ENCODE results near the gene GMIP.
A peak's percentile ranks its signal among the peaks of the same experiment; 100 is the strongest.
"Not testable (repeated sequence)": the region's sequence is repeated elsewhere in the genome, so short reads cannot be mapped to it uniquely, and the experiment has no call there.

GMIP gene

DNA sequence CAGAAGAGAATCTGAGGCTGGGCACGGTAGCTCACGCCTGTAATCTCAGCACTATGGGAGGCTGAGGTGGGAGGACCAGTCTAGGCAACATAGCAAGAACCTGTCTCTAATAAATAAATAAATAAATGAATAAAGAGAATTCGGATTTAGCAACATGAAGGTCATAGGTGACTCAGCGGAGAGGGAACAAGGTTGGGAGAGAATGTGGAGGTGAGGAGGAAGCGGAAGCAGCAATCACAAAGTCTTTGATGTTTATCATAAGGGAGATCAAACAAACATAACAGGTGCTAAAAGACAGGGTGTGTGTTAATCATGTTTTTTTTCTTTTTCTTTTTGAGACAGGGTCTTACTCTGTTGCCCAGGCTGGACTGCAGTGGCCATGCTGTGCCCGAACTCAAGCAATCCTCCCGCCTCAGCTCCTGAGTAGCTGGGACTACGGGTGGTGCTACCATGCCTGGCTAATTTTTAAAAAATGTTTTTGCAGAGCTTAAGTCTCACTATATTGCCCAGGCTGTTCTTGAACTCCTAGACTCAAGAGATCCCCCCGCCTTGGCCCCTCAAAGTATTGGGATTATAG is 41.2 kb downstream of the GMIP start:
- no peak for DNase-seq

DNA sequence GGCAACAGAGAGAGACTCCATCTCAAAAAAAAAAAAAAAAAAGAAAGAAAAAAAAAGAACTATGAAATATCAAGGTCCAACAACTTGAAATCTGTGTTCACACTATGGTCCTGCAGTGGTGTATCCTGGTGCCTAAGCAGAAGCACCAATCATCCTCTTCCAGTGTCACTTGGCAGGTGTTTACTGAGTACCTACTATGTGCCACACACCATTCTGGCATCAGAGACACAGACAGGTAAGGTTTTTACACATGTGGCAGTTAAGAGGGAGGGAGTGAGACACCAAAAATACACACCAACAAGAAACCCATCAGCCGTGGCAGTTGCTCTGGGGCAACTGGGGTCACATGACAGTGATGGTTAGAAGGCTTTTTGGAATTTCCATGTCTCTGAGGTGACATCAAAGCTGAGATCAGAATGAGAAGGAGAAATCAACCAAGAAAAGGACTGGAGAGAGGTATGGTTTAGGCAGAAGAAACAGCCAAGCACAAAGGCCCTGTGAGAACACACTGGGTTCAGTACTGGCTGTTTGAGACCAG is 42.6 kb downstream of the GMIP start:
- DNase-seq, result no peak

DNA sequence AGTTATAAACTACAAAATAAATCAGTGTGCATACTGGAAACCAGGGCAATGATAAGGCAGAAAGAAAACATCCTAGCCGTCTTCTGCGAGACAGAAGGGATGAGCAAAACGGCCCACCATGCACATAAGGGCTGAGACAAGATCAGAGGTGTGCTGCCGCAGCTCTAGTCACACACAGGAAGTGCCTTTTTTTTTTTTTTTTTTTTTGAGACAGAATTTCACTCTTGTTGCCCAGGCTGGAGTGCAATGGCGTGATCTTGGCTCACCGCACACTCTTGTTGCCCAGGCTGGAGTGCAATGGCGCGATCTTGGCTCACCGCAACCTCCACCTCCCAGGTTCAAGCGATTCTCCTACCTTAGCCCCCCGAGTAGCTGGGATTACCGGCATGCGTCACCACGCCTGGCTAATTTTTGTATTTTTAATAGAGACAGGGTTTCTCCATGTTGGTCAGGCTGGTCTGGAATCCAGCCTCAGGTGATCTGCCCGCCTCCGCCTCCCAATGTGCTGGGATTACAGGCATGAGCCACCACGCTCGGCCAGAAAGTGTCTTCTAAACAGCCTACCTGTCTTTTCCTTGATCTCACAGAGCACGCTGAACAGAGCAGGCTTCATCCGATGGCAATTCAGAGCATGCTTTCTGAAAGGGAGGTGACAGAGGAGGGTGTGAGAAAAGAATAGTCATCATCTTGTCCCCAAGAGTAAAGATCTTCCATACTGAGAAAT is 44.6 kb downstream of the GMIP start:
- DNase-seq, result not testable (repeated sequence)

DNA sequence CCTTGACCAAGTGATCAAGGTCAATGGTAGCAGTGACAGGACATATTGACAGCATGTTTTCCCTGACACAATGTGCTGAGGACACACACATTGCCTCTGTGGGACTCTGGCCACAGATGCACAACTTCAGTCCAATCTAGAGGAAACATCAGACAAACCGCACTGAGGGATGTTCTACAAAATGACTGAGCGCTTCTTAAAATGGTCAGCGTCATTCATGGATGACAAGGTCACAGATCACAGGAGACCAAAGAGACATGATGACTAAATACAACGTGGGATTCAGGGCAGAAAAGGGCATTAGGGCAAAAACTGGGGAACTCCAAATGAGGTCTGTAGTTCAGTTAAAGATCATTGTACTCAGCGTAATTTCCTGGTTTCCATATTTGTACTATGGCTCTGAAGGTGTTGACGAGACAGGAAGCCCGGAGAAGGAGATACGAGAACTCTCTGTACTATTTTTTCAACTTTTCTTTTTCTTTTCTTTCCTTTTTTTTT is 45.6 kb downstream of the GMIP start:
- no peak for DNase-seq

DNA sequence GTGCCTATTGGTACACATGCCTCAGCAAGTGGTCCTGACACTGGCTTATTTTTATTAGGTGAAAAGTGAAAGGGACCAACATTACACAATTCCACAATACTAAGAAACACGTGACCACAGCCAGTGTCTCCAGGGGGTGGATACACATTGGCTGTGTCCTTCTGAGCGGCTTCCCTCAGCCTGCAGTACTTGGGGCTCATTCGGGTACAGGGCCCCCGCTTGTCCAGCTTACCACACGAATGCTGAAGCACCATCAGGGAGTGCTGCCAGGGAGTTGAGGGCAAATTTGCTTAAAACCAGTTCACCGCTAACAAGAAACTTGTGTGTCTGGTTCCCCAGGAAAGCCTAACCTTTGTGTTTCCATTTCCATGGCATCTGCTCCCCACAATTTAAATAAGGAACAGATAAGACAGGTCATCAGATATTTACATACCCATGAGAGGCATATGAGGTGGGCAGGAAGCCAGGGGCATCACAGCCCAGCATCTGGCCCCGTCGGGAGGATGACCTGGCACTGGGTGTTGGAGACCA is 48.2 kb downstream of the GMIP start:
- DNase-seq, result no peak

DNA sequence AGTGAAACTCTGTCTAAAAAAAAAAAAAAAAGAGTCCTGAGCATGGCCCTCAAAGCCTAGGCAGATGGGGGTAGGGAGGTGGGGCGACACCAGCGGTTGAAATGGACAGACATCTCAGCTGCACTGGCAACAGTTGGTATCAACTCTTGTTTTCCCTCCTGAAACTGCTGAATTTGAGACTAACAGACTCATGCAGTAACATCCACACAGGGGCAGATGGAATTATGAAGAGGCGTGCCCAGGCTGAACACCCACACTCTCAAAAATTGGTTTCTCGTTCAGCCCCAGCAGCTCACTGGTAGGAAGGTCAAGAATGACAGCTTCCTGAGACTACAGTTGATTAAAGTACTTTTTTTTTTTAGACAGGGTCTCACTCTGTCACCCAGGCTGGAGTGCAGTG is 49.1 kb downstream of the GMIP start:
- DNase-seq, result no peak

DNA sequence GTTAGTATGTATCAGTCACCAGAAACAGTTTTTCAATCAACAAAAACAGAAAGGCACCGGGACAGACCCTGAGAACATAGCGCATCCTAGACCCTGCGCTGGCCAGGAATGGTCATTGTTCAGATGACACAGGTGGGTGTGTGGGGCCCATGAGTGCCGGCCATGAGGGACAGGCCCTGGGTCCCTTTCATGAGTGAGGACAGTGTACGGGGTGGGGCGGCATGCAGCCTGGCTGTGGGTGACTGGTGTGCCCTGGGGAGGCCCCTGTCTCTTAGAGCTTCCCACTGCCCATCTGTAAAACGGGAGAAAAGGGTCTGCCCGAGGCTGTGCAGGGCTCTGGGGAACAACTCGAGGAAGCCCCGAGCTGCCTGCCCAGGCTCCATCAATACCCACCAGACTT is 50.8 kb downstream of the GMIP start:
- DNase-seq, result no peak

DNA sequence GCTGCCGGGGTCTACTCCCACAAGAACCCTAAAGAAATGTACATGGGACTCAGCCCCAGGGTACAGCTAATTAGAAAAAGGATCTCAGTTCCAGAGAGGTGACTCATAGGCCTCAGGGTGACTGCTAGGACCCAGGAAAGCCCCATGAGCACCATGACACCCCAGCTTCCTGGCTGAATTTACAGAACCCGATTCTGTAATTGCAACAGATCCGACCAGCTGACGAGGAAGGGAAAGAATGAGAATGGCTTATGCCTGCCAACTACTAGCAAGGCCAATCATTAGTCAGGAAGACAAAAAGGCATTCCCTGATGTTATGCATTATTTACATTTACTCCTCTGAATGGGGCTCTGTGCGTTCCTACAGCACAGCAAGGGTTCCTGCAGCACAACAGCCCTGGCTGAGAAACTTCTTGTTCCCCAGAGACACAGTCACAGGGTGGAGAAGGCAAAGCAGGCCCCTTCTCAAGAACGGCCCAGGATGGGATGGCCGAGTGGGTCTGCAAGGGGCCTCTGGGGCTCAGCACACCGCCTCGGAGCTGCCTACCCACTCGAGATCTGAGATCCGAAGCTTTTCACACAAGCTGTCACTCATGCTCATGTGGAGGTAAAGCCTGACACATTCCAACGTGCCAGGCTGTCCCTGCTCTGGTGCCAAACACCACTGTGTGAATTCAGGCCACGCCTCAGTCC is 52.2 kb downstream of the GMIP start:
- peak; percentile 32 for DNase-seq

DNA sequence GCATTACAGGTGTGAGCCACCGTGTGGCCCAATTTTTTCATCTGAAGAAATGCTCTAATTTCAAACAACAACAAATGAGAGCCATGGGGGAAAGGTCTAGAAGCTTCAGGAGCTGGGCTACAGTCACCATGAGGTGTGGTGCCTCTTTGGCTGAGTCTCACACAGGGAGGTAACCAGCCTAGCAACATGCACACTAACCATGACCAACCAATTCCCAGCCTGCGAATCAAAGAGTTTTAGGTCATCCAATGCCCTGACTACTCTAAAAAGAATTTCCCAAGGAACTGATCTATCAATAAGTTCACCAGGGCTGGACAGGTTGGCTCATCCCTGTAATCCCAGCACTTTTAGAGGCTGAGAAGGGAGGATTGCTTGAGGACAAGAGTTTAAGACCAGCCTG is 54.9 kb downstream of the GMIP start:
- DNase-seq, result no peak

DNA sequence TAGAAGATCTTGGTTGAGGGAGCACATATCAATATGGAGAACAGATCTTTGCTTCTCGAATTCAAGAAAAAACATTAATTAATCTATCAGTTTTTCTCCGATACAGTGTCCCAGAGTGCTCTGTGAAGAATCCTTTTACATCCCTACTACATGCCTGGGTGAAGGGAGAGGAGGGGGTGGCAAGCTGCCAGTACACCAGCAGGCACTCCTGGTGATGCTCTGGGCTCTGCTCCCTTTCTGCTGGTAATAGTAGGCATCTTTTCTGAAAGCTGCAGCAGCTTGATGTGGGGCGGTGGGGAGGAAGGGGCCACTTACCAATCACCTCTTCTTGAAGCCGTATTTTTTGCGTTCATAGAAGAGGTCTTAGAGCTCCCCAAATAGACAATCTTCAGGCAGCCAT is 55.7 kb downstream of the GMIP start:
- no peak for DNase-seq

DNA sequence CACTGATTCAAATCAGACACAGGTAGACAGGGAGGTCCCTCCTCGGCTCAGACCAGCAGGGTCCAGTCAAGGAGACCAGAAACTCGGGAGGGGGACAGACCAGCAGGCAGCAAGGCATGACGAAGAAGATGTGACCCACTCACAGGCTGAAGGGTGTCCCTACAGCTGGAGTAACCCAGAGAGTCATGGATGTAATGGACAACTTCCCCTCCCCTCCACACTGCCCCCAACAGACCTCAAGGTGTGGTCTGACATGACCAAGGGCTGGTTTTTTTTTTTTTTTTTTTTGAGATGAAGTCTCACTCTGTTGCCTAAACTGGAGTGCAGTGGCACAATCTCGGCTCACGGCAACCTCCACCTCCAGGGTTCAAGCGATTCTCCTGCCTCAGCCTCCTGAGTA is 59.1 kb downstream of the GMIP start:
- no peak for DNase-seq

DNA sequence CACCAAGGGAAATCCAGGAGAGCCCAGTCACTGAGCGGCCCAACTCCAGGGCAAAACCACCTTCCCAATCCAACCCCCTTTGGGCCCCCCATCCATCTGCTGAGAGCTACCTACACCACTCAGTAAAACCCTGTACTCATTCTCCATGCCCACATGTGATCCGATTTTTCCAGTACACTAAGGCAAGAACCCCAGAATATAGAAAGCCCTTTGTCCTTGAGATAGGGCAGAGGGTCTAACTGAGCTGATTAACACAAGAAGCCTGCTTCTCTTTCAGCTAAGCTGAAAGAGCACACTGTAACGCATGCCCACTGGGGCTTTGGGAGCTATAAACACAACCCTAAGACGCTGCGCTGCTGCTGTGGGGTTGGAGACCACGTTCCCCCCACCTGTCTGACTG is 61.0 kb downstream of the GMIP start:
- DNase-seq, result no peak

DNA sequence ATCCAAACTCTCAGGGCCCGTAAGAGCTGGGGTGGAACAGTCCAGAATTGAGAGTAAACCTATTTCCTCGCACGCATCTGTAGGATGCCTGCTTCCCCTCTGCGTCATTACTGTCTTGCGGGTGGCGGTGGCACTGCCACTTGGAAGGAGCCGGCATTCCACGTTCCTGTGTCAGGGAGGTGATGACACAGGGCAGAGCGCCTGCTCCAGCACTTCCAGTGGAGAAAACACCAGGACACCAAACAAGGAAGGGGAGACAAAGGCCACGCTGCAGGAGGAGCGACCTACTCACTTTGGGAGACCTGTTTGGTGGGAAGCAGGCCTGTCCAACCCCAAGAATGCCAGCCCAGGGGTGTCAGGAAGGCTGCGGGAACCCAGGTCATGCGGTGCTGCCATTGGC is 62.1 kb downstream of the GMIP start:
- no peak for DNase-seq

DNA sequence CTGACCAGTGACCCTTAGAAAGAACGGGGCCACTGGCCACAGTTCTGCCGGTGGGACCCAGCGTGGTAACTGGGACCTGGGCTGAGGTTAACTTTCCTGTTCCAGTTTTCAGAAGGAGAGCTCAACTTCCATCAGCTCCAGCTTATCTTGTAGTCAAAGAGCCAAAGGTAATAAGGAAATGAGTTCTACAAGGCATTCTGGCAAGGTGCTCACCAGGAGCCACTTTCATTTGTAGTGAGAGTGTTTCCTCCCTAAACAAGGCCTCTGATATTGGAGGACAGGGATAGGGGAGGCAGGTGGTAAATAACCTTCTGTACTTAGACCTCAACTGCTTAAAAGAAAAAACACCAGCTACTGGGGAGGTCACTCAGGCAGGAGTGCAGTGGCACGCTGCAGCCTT is 63.0 kb downstream of the GMIP start:
- DNase-seq, result no peak

DNA sequence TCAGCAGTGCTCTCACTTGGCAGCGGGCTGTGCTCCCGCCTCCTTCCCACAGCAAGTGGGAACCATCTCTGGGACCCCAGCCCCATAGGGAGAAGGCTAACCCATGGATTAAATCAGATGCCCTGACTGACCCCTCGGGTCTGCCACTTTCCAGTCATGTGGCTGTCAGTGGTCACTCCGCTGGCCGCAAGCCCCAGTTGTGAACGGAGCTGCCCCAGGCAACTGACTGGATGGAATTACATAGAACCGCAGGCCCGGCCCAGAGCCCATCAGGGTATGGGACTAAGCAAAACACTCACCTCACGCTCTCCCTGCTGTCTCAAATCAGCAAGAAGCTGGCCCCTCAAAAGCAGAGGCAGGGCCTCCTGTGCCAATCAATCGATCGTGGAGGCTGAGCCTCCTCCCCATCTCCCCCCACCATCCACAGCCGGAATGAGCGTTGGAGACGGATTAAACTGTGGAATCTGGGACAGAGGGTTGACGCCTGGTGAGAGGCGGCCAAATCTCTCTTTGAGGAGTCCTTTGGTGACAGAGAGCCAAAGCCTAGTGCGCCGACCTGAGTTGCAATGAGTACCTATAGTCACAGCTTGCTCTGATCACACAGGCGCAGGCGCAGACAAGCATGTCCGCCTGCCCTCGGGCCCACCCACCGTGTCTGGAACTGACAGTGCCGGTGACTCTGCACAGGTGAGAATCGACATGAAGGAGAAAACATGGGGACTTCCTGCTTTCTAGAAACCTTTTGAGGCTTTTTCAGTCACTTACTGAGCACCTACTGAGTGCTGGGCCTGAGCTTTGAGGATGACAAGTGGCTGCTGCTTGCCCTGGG is 63.7 kb downstream of the GMIP start:
- DNase-seq, result no peak
